WTC11 (cell line): Measurements from ENCODE around the gene DOK3. TPM values are rescaled to one million over a fixed set of nuclear protein-coding genes. Genes with fewer than 3 reads are reported as not detected.

ENCODE experiments used
- AFF4 ChIP-seq: sonication (generic); formaldehyde crosslinking; IDR thresholded peaks from 2 replicates; pipeline ENCODE4 v1.8.1; 2023; ENCODE audit warnings: mild to moderate bottlenecking, missing genetic modification reagents, borderline replicate concordance
- ATF3 ChIP-seq: sonication (generic); formaldehyde crosslinking; conservative IDR thresholded peaks from 2 replicates; pipeline ENCODE4 v1.8.1; 2022; ENCODE audit warnings: mild to moderate bottlenecking, missing genetic modification reagents
- CBFB ChIP-seq: sonication (generic); formaldehyde crosslinking; IDR thresholded peaks from 2 replicates; pipeline ENCODE4 v1.8.1; 2022; ENCODE audit warnings: mild to moderate bottlenecking, low read depth, missing genetic modification reagents
- CREB1 ChIP-seq: sonication (generic); formaldehyde crosslinking; IDR thresholded peaks from 2 replicates; pipeline ENCODE4 v1.8.0; 2023; ENCODE audit warnings: mild to moderate bottlenecking, missing genetic modification reagents
- EMX1 ChIP-seq: fragments of 250-450 bp; sonication (Bioruptor Pico); IDR thresholded peaks from 2 replicates; pipeline ENCODE4 v1.8.0; 2021; ENCODE audit warnings: mild to moderate bottlenecking
- ERG ChIP-seq: fragments of 250-450 bp; sonication (Bioruptor Pico); IDR thresholded peaks from 2 replicates; pipeline ENCODE4 v1.8.0; 2021; ENCODE audit warnings: mild to moderate bottlenecking
- ETV6 ChIP-seq: sonication (generic); formaldehyde crosslinking; IDR thresholded peaks from 2 replicates; pipeline ENCODE4 v1.8.1; 2022; ENCODE audit warnings: mild to moderate bottlenecking, missing genetic modification reagents
- FOXK1 ChIP-seq: sonication (generic); formaldehyde crosslinking; IDR thresholded peaks from 2 replicates; pipeline ENCODE4 v1.8.0; 2022; ENCODE audit warnings: mild to moderate bottlenecking, moderate library complexity, missing genetic modification reagents
- HMGXB4 ChIP-seq: sonication (generic); formaldehyde crosslinking; IDR thresholded peaks from 2 replicates; pipeline ENCODE4 v1.8.1; 2023; ENCODE audit warnings: mild to moderate bottlenecking, moderate library complexity, missing genetic modification reagents
- JUN ChIP-seq: sonication (generic); formaldehyde crosslinking; IDR thresholded peaks from 2 replicates; pipeline ENCODE4 v1.8.0; 2023; ENCODE audit warnings: mild to moderate bottlenecking, missing genetic modification reagents
- MAX ChIP-seq: sonication (generic); formaldehyde crosslinking; IDR thresholded peaks from 2 replicates; pipeline ENCODE4 v1.8.0; 2022; ENCODE audit warnings: mild to moderate bottlenecking, missing genetic modification reagents
- NFYB ChIP-seq: sonication (generic); formaldehyde crosslinking; conservative IDR thresholded peaks from 2 replicates; pipeline ENCODE4 v1.8.0; 2022; ENCODE audit warnings: low read depth, missing genetic modification reagents
- NR1H2 ChIP-seq: sonication (generic); formaldehyde crosslinking; IDR thresholded peaks from 2 replicates; pipeline ENCODE4 v1.9.0; 2021; ENCODE audit warnings: mild to moderate bottlenecking, moderate library complexity, missing genetic modification reagents
- NR2C2 ChIP-seq: sonication (generic); formaldehyde crosslinking; IDR thresholded peaks from 2 replicates; pipeline ENCODE4 v1.8.0; 2022; ENCODE audit warnings: mild to moderate bottlenecking, missing genetic modification reagents
- NR3C1 ChIP-seq: sonication (generic); formaldehyde crosslinking; conservative IDR thresholded peaks from 2 replicates; pipeline ENCODE4 v1.8.1; 2023; ENCODE audit warnings: low read depth, mild to moderate bottlenecking, missing genetic modification reagents
- PRRX2 ChIP-seq: fragments of 250-450 bp; sonication (Bioruptor Pico); IDR thresholded peaks from 2 replicates; pipeline ENCODE4 v1.8.0; 2021; ENCODE audit warnings: mild to moderate bottlenecking
- RELA ChIP-seq: sonication (generic); formaldehyde crosslinking; IDR thresholded peaks from 2 replicates; pipeline ENCODE4 v1.8.1; 2022; ENCODE audit warnings: missing genetic modification reagents, mild to moderate bottlenecking, borderline replicate concordance
- SMAD4 ChIP-seq: sonication (generic); formaldehyde crosslinking; IDR thresholded peaks from 2 replicates; pipeline ENCODE4 v1.8.0; 2022; ENCODE audit warnings: mild to moderate bottlenecking, missing genetic modification reagents
- SP1 ChIP-seq: sonication (generic); formaldehyde crosslinking; conservative IDR thresholded peaks from 2 replicates; pipeline ENCODE4 v1.8.1; 2022; ENCODE audit warnings: missing genetic modification reagents
- TP53 ChIP-seq: sonication (generic); formaldehyde crosslinking; IDR thresholded peaks from 2 replicates; pipeline ENCODE4 v1.8.1; 2023; ENCODE audit warnings: mild to moderate bottlenecking, missing genetic modification reagents
- USF1 ChIP-seq: sonication (generic); formaldehyde crosslinking; IDR thresholded peaks from 2 replicates; pipeline ENCODE4 v1.8.0; 2022; ENCODE audit warnings: mild to moderate bottlenecking, missing genetic modification reagents
- ZNF281 ChIP-seq: sonication (generic); formaldehyde crosslinking; IDR thresholded peaks from 2 replicates; pipeline ENCODE4 v1.8.0; 2023; ENCODE audit warnings: mild to moderate bottlenecking, missing genetic modification reagents
- ZNF425 ChIP-seq: fragments of 250-450 bp; sonication (Bioruptor Pico); conservative IDR thresholded peaks from 2 replicates; pipeline ENCODE4 v1.9.0; 2021; ENCODE audit warnings: mild to moderate bottlenecking
- ZNF512 ChIP-seq: sonication (generic); formaldehyde crosslinking; IDR thresholded peaks from 2 replicates; pipeline ENCODE4 v1.8.1; 2022; ENCODE audit warnings: missing genetic modification reagents, borderline replicate concordance
- total RNA-seq: library from RNA; stranded (reverse); gene quantifications from 3 replicates; pipeline ENCODE4 v1.2.3, GENCODE V29; 2021

Gene DOK3
- total RNA-seq, 1 experiment from 2014 or later, result 9.9 TPM

GRCh38 chr5:177554474-177555111 is 45.0 kb upstream of the DOK3 start, which contains the start of gene FAM193B (continued):
- TF ChIP-seq FOXK1 (peak; percentile 41; the same call in 1 of the 2 replicates), AFF4 (CRISPR knock-in tag) (no peak), CBFB (CRISPR knock-in tag) (no peak), SP1 (CRISPR knock-in tag) (no peak), ATF3 (CRISPR knock-in tag) (no peak), NR3C1 (CRISPR knock-in tag) (no peak), ETV6 (CRISPR knock-in tag) (no peak), EMX1 (CRISPR knock-in tag) (no peak), JUN (CRISPR knock-in tag) (no peak), PRRX2 (CRISPR knock-in tag) (no peak), ZNF512 (CRISPR knock-in tag) (no peak), ZNF281 (CRISPR knock-in tag) (0 out of 2 replicates have a peak, but pooled peaks have one; percentile 2), RELA (no peak), ERG (CRISPR knock-in tag) (no peak), ZNF425 (no peak), NR2C2 (CRISPR knock-in tag) (peak; percentile 97), NR1H2 (no peak), MAX (0 out of 2 replicates have a peak, but pooled peaks have one; percentile 42), TP53 (CRISPR knock-in tag) (no peak), NFYB (CRISPR knock-in tag) (no peak), HMGXB4 (CRISPR knock-in tag) (0 out of 2 replicates have a peak, but pooled peaks have one; percentile 11), SMAD4 (no peak), CREB1 (no peak), USF1 (CRISPR knock-in tag) (peak; percentile 47; the same call in 1 of the 2 replicates)
